Measurements from ENCODE around the gene OR8D4. TPM values are rescaled to one million over a fixed set of nuclear protein-coding genes. Genes with fewer than 3 reads are reported as not detected.

Gene OR8D4
- under 0.01 TPM in 1 of 2 replicates, not detected in the other for total RNA-seq

GRCh38 chr11:123901867-123902266, at the start of gene OR8D4:
Gene OR8D4 (plus strand): TSS chr11:123902167. CDS start chr11:123906432, 4,265 bp downstream.

DNA sequence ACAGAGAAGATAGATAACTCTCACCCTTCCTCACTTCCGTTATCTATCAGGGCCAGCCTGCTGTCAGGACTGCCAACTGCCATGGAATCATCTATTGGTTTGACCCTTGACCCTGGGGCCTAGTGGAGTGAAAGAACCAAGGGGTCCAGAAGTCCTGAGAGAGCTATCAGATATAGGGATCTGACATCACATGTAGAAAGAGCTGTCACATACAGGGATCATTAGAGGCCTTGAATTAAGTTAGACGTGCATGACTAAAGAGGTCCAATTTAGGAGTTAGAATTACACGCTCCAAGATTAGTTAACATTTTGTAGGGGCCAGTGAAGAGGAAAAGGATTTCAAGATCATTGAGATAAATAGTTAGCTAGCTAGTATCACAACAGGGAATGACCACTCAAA, 16.4 kb upstream of the OR8D4 start, which contains the start of gene TMEM225:
TSS of gene TMEM225 (minus strand) at position 101 of the 400 bp plus-strand sequence. CDS start 245 bp downstream, outside the sequence.

DNA sequence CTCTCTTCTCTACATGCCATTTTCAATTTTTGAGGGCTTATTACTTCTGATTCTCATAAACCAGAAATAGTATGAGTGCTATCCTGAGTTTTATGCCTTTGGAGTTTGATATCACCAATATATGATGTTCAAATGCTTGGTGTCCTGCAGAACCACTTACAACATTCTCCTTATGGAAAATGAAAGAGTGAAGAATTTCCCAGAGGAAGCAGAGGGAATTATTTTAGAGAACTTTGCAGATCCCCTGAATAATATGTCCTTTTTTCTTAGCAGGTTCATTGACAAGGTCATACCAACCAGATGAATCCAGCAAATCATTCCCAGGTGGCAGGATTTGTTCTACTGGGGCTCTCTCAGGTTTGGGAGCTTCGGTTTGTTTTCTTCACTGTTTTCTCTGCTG, 37.4 kb downstream of the OR8D4 start, which contains the start of gene OR4D5:
TSS of gene OR4D5 (plus strand) at position 301 of the 400 bp plus-strand sequence. CDS start at position 301, 0 bp downstream.

GRCh38 chr11:123943738-123944137, 41.8 kb downstream of the OR8D4 start, which contains the start of gene OR6T1:
Gene OR6T1 (minus strand): TSS chr11:123943838. CDS start chr11:123943838, 0 bp downstream.

Other genes with a start within 250 kb of the OR8D4 start
- gene SCN3B, start 247.5 kb upstream of the OR8D4 start, total RNA-seq, result 0.18 and 0.19 TPM in 2 replicates
- 9.0 and 10.4 TPM in 2 replicates for gene ZNF202, start 160.5 kb upstream of the OR8D4 start, total RNA-seq
- not detected in 2 replicates for gene OR6X1, start 147.6 kb upstream of the OR8D4 start, total RNA-seq
- 0.09 TPM in 1 of 2 replicates, not detected in the other for gene OR6M1, start 95.8 kb upstream of the OR8D4 start, total RNA-seq
- gene TMEM225, start 16.5 kb upstream of the OR8D4 start, total RNA-seq, result not detected in 2 replicates
- not detected in 2 replicates for gene OR4D5, start 37.5 kb downstream of the OR8D4 start, total RNA-seq
- not detected in 2 replicates for gene OR6T1, start 41.7 kb downstream of the OR8D4 start, total RNA-seq
- not detected in 2 replicates for gene OR10S1, start 75.6 kb downstream of the OR8D4 start, total RNA-seq
- not detected in 2 replicates for gene OR10G6, start 93.0 kb downstream of the OR8D4 start, total RNA-seq
- 0.09 TPM in 1 of 2 replicates, not detected in the other for gene OR10G4, start 110.8 kb downstream of the OR8D4 start, total RNA-seq
- not detected in 2 replicates for gene OR10G9, start 120.8 kb downstream of the OR8D4 start, total RNA-seq
- not detected in 2 replicates for gene OR10G8, start 124.6 kb downstream of the OR8D4 start, total RNA-seq
- gene OR10G7, start 139.2 kb downstream of the OR8D4 start, total RNA-seq, result not detected in 2 replicates
- gene VWA5A, start 213.3 kb downstream of the OR8D4 start, total RNA-seq, result 6.1 and 8.3 TPM in 2 replicates